Karpas-422 (cell line): ENCODE data around the gene STX1B. TPM values are rescaled to one million over a fixed set of nuclear protein-coding genes. Genes with fewer than 3 reads are reported as not detected.
A peak's percentile ranks its signal among the peaks of the same experiment; 100 is the strongest.

Experiments used
- DNase-seq: peaks from one replicate; pipeline ENCODE4 v3.0.0-alpha.2; 2015
- H2AFZ ChIP-seq: fragments of 200-600 bp; sonication (generic); 2 replicates; pipeline ENCODE4 v1.6.1; 2014; ENCODE audit warnings: antibody characterized with exemption, low read length, mixed read lengths
- H3K27ac ChIP-seq: fragments of 200-600 bp; sonication (generic); 2 replicates; pipeline ENCODE4 v1.5.1; 2014; ENCODE audit warnings: mild to moderate bottlenecking, low read length, moderate library complexity
- H3K27me3 ChIP-seq: fragments of 200-600 bp; sonication (generic); 2 replicates; pipeline ENCODE4 v1.6.1; 2014; ENCODE audit warnings: low read length, mixed read lengths
- H3K36me3 ChIP-seq: fragments of 200-600 bp; sonication (generic); 2 replicates; pipeline ENCODE4 v1.6.1; 2014; ENCODE audit warnings: low read length, mixed read lengths; ENCODE audit not compliant: insufficient read depth
- H3K4me1 ChIP-seq: fragments of 200-600 bp; sonication (generic); 2 replicates; pipeline ENCODE4 v1.6.1; 2014; ENCODE audit warnings: mild to moderate bottlenecking, low read length, mixed read lengths
- H3K4me2 ChIP-seq: fragments of 200-600 bp; sonication (generic); 2 replicates; pipeline ENCODE4 v1.6.1; 2014; ENCODE audit warnings: low read length, low read depth, mild to moderate bottlenecking; ENCODE audit not compliant: poor library complexity, severe bottlenecking
- H3K4me3 ChIP-seq: fragments of 200-600 bp; sonication (generic); 2 replicates; pipeline ENCODE4 v1.5.1; 2014; ENCODE audit warnings: mild to moderate bottlenecking, antibody characterized with exemption, low read length, mixed read lengths
- H3K79me2 ChIP-seq: fragments of 200-600 bp; sonication (generic); 2 replicates; pipeline ENCODE4 v1.6.1; 2014; ENCODE audit warnings: mild to moderate bottlenecking, low read length, mixed read lengths
- H3K9ac ChIP-seq: fragments of 200-600 bp; sonication (generic); 2 replicates; pipeline ENCODE4 v1.6.0; 2014; ENCODE audit warnings: low read length
- H3K9me2 ChIP-seq: fragments of 200-600 bp; sonication (generic), shearing (Covaris generic); replicated peaks from 2 replicates; pipeline ENCODE4 v1.6.0; 2014; ENCODE audit warnings: mild to moderate bottlenecking, low read length, moderate library complexity; ENCODE audit not compliant: insufficient read depth
- H3K9me3 ChIP-seq: fragments of 300-700, 200-600 bp; sonication (generic); 2 replicates; pipeline ENCODE4 v1.6.1; 2014; ENCODE audit warnings: low read length, mixed read lengths
- H4K20me1 ChIP-seq: fragments of 200-600 bp; sonication (generic); 2 replicates; pipeline ENCODE4 v1.6.1; 2014; ENCODE audit warnings: mild to moderate bottlenecking, antibody characterized with exemption, low read length, low read depth; ENCODE audit not compliant: insufficient read depth
- total RNA-seq: library from RNA; depleted of rRNA; stranded (reverse); fragments of >200 nt; shearing (Covaris generic); gene quantifications from 2 replicates; pipeline ENCODE4 v1.2.3, GENCODE V29; 2014; ENCODE audit warnings: low replicate concordance

Gene STX1B
- total RNA-seq, 1 experiment from 2014 or later = 0.11 TPM

- Histone ChIP-seq H3K27ac (no peak overlapping the region), H3K4me1 (peaks cover 36% of the 10 kb centered on the region), H3K9me2 (no peaks in the 10 kb centered on the region), H3K79me2 (peaks cover 10% of the 10 kb centered on the region), H3K9ac (no peak overlapping the region), H3K4me2 (no peak overlapping the region), H3K27me3 (no peaks in the 10 kb centered on the region), H4K20me1 (no peaks in the 10 kb centered on the region), H3K9me3 (no peaks in the 10 kb centered on the region), H3K4me3 (no peak overlapping the region), H2AFZ (no peak overlapping the region), H3K36me3 (no peaks in the 10 kb centered on the region)
- DNase-seq = no peak
These were observed 58.7 kb downstream of the STX1B start for GRCh38 chr16:30951750-30952149.

GRCh38 chr16:30951193-30951592, 59.2 kb downstream of the STX1B start:
- no peak overlapping the region for H3K4me3 ChIP-seq
- H2AFZ ChIP-seq = no peak overlapping the region
- no peak for DNase-seq
- no peak overlapping the region for H3K4me2 ChIP-seq
- no peak overlapping the region for H3K27ac ChIP-seq
- no peaks in the 10 kb centered on the region for H3K27me3 ChIP-seq
- peaks cover 10% of the 10 kb centered on the region for H3K79me2 ChIP-seq
- H3K9me2 ChIP-seq = no peaks in the 10 kb centered on the region
- H3K4me1 ChIP-seq = peaks cover 31% of the 10 kb centered on the region
- no peaks in the 10 kb centered on the region for H3K9me3 ChIP-seq
- no peak overlapping the region for H3K9ac ChIP-seq
- H4K20me1 ChIP-seq = no peaks in the 10 kb centered on the region
- no peaks in the 10 kb centered on the region for H3K36me3 ChIP-seq

- Histone ChIP-seq H3K4me1 (peaks cover 28% of the 10 kb centered on the region), H3K9ac (peak overlapping the region; percentile 98), H3K4me3 (peak overlapping the region; percentile 76), H3K27me3 (no peaks in the 10 kb centered on the region), H3K9me3 (no peaks in the 10 kb centered on the region), H3K36me3 (no peaks in the 10 kb centered on the region), H3K9me2 (no peaks in the 10 kb centered on the region), H3K79me2 (peaks cover 10% of the 10 kb centered on the region), H3K4me2 (peak overlapping the region; percentile 98), H2AFZ (no peak overlapping the region), H3K27ac (peak overlapping the region; percentile 82), H4K20me1 (no peaks in the 10 kb centered on the region)
- DNase-seq = no peak
These were observed 59.8 kb downstream of the STX1B start for GRCh38 chr16:30950516-30951065.

- no peaks in the 10 kb centered on the region for H3K9me2 ChIP-seq
- H2AFZ ChIP-seq = no peak overlapping the region
- peaks cover 28% of the 10 kb centered on the region for H3K4me1 ChIP-seq
These were observed 60.6 kb downstream of the STX1B start for GRCh38 chr16:30949650-30950515.

GRCh38 chr16:30948667-30949649, 61.5 kb downstream of the STX1B start, which contains the start of gene ORAI3:
TSS of gene ORAI3 (plus strand) at chr16:30949068. CDS start at chr16:30949290, 222 bp downstream.
- DNase-seq = peak; percentile 91
- H2AFZ ChIP-seq = peak within 1 kb of the TSS; percentile 77; the same call in 1 of the 2 replicates

More at GRCh38 chr16:30949650-30950515, 60.6 kb downstream of the STX1B start:
- no peaks in the 10 kb centered on the region for H4K20me1 ChIP-seq
- peak overlapping the region; percentile 76 for H3K4me3 ChIP-seq
- H3K36me3 ChIP-seq = no peaks in the 10 kb centered on the region
- no peaks in the 10 kb centered on the region for H3K27me3 ChIP-seq
- H3K4me2 ChIP-seq = peak overlapping the region; percentile 98
- H3K9me3 ChIP-seq = no peaks in the 10 kb centered on the region
- peak; percentile 73 for DNase-seq
- peak overlapping the region; percentile 82 for H3K27ac ChIP-seq
- peaks cover 10% of the 10 kb centered on the region for H3K79me2 ChIP-seq
- peak overlapping the region; percentile 98 for H3K9ac ChIP-seq

GRCh38 chr16:30947859-30948666, 62.4 kb downstream of the STX1B start:
- Histone ChIP-seq H3K9me2 (no peaks in the 10 kb centered on the region), H3K9ac (peak overlapping the region; percentile 98), H3K4me2 (peak overlapping the region; percentile 98), H2AFZ (peak overlapping the region; percentile 77; the same call in 1 of the 2 replicates), H3K4me3 (peak overlapping the region; percentile 76), H3K27me3 (no peaks in the 10 kb centered on the region), H4K20me1 (no peaks in the 10 kb centered on the region), H3K27ac (peak overlapping the region; percentile 82), H3K4me1 (peaks cover 22% of the 10 kb centered on the region), H3K36me3 (peaks cover 8% of the 10 kb centered on the region), H3K79me2 (peaks cover 10% of the 10 kb centered on the region), H3K9me3 (no peaks in the 10 kb centered on the region)
- DNase-seq = peak; percentile 86

More at GRCh38 chr16:30948667-30949649, 61.5 kb downstream of the STX1B start, which contains the start of gene ORAI3:
- Histone ChIP-seq H3K4me3 (peak within 1 kb of the TSS; percentile 76), H3K9ac (peak within 1 kb of the TSS; percentile 98), H3K9me3 (no peaks in the 10 kb centered on the region), H3K27ac (peak within 1 kb of the TSS; percentile 82), H3K4me1 (peaks cover 28% of the 10 kb centered on the region), H3K4me2 (peak within 1 kb of the TSS; percentile 98), H3K79me2 (peaks cover 10% of the 10 kb centered on the region), H4K20me1 (no peaks in the 10 kb centered on the region), H3K27me3 (no peaks in the 10 kb centered on the region), H3K36me3 (peaks cover 3% of the 10 kb centered on the region), H3K9me2 (no peaks in the 10 kb centered on the region)

GRCh38 chr16:30947541-30947858, 62.9 kb downstream of the STX1B start:
- Histone ChIP-seq H3K4me2 (no peak overlapping the region), H3K4me1 (peaks cover 22% of the 10 kb centered on the region), H3K27me3 (no peaks in the 10 kb centered on the region), H3K36me3 (peaks cover 13% of the 10 kb centered on the region), H3K9ac (no peak overlapping the region), H3K79me2 (peaks cover 10% of the 10 kb centered on the region), H2AFZ (no peak overlapping the region), H3K9me2 (no peaks in the 10 kb centered on the region), H4K20me1 (no peaks in the 10 kb centered on the region), H3K27ac (no peak overlapping the region), H3K4me3 (no peak overlapping the region), H3K9me3 (no peaks in the 10 kb centered on the region)
- DNase-seq = no peak
